ENCODE results near the gene NYAP2. TPM values are rescaled to one million over a fixed set of nuclear protein-coding genes. Genes with fewer than 3 reads are reported as not detected.

Gene NYAP2
- polyA plus RNA-seq, 3 donors, result not detected

- Histone ChIP-seq H3K79me2 (ENCODE audit: insufficient read depth, low read length) (no peaks in the 10 kb centered on the region), H3K36me3 (replicated peaks in 1 of 2; ENCODE audit: control insufficient read depth in 1 of 2, insufficient read depth in 2 of 2, low read length in 2 of 2) (no peaks in the 10 kb centered on the region), H2AFZ (ENCODE audit: insufficient read depth, low read depth, low read length, poor library complexity, severe bottlenecking) (no peak overlapping the region), H3K4me1 (ENCODE audit: control insufficient read depth in 1 of 2, insufficient read depth in 2 of 2, low read length in 2 of 2) (no peaks in the 10 kb centered on the region), H4K20me1 (ENCODE audit: insufficient read depth, low read length) (no peaks in the 10 kb centered on the region), H3K27me3 (ENCODE audit: control insufficient read depth in 2 of 2, insufficient read depth in 2 of 2, low read length in 2 of 2) (no peaks in the 10 kb centered on the region), H3K27ac (ENCODE audit: low read depth in 1 of 2, low read length in 2 of 2) (no peak overlapping the region), H3K4me2 (replicated peaks; ENCODE audit: extremely low read depth, low read length, poor library complexity, severe bottlenecking) (no peak overlapping the region), H3K4me3 (replicated peaks in 1 of 3; ENCODE audit: low read depth in 2 of 3, low read length in 3 of 3) (no peak overlapping the region), H3K9me3 (replicated peaks in 1 of 2; ENCODE audit: control insufficient read depth in 1 of 2, insufficient read depth in 1 of 2, low read length in 2 of 2) (no peaks in the 10 kb centered on the region), H3K9ac (ENCODE audit: insufficient read depth, low read length, poor library complexity, severe bottlenecking) (no peak overlapping the region)
- H3K27ac Mint-ChIP-seq, result no peak overlapping the region
- DNase-seq, result no peak
- TF ChIP-seq, protein P1, sequence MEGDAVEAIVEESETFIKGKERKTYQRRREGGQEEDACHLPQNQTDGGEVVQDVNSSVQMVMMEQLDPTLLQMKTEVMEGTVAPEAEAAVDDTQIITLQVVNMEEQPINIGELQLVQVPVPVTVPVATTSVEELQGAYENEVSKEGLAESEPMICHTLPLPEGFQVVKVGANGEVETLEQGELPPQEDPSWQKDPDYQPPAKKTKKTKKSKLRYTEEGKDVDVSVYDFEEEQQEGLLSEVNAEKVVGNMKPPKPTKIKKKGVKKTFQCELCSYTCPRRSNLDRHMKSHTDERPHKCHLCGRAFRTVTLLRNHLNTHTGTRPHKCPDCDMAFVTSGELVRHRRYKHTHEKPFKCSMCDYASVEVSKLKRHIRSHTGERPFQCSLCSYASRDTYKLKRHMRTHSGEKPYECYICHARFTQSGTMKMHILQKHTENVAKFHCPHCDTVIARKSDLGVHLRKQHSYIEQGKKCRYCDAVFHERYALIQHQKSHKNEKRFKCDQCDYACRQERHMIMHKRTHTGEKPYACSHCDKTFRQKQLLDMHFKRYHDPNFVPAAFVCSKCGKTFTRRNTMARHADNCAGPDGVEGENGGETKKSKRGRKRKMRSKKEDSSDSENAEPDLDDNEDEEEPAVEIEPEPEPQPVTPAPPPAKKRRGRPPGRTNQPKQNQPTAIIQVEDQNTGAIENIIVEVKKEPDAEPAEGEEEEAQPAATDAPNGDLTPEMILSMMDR (IDR thresholded peaks at IDR 0.05), result no peak
- H3K27me3 Mint-ChIP-seq (ENCODE audit: low read depth in 3 of 3), result peaks cover 0 to 1% (median 0%) of the 10 kb centered on the region in 3 donors
- H3K4me3 Mint-ChIP-seq, result no peak overlapping the region
- WGBS (ENCODE audit: insufficient coverage), result 18% methylated on average over 8 of the region's 8 CpGs
- no peaks in the 10 kb centered on the region for H3K4me1 Mint-ChIP-seq
- peaks cover 0 to 1% (median 0%) of the 10 kb centered on the region in 7 donors for H3K9me3 Mint-ChIP-seq
- H3K36me3 Mint-ChIP-seq, result no peaks in the 10 kb centered on the region
- intact Hi-C loops (cut with micrococcal nuclease), result no loop called here
Measured at GRCh38 chr2:225400060-225400511, 576 bp downstream of the NYAP2 start.

GRCh38 chr2:225400546-225401400 is 1.3 kb downstream of the NYAP2 start:
- Mint-ChIP-seq H3K9me3 (no peaks in the 10 kb centered on the region), H3K4me1 (no peaks in the 10 kb centered on the region), H3K36me3 (no peaks in the 10 kb centered on the region), H3K27ac (no peak overlapping the region), H3K27me3 (ENCODE audit: low read depth in 3 of 3) (peaks cover 0 to 1% (median 0%) of the 10 kb centered on the region in 3 donors), H3K4me3 (no peak overlapping the region)
- Histone ChIP-seq H3K4me2 (replicated peaks; ENCODE audit: extremely low read depth, low read length, poor library complexity, severe bottlenecking) (no peak overlapping the region), H3K9me3 (replicated peaks in 1 of 2; ENCODE audit: control insufficient read depth in 1 of 2, insufficient read depth in 1 of 2, low read length in 2 of 2) (no peaks in the 10 kb centered on the region), H3K27me3 (ENCODE audit: control insufficient read depth in 2 of 2, insufficient read depth in 2 of 2, low read length in 2 of 2) (no peaks in the 10 kb centered on the region), H3K4me1 (ENCODE audit: control insufficient read depth in 1 of 2, insufficient read depth in 2 of 2, low read length in 2 of 2) (no peaks in the 10 kb centered on the region), H3K4me3 (replicated peaks in 1 of 3; ENCODE audit: low read depth in 2 of 3, low read length in 3 of 3) (no peak overlapping the region), H4K20me1 (ENCODE audit: insufficient read depth, low read length) (no peaks in the 10 kb centered on the region), H3K36me3 (replicated peaks in 1 of 2; ENCODE audit: control insufficient read depth in 1 of 2, insufficient read depth in 2 of 2, low read length in 2 of 2) (no peaks in the 10 kb centered on the region), H3K9ac (ENCODE audit: insufficient read depth, low read length, poor library complexity, severe bottlenecking) (no peak overlapping the region), H3K79me2 (ENCODE audit: insufficient read depth, low read length) (no peaks in the 10 kb centered on the region), H3K27ac (ENCODE audit: low read depth in 1 of 2, low read length in 2 of 2) (no peak overlapping the region), H2AFZ (ENCODE audit: insufficient read depth, low read depth, low read length, poor library complexity, severe bottlenecking) (no peak overlapping the region)
- no peak for DNase-seq
- 69% methylated on average over 3 of the region's 9 CpGs for WGBS (ENCODE audit: insufficient coverage)
- intact Hi-C loops (cut with micrococcal nuclease), result no loop called here
- TF ChIP-seq, protein P1 (IDR thresholded peaks at IDR 0.05), result no peak
